GM18507 (cell line): ENCODE data around the gene PALD1.

ENCODE experiments used
- DNase-seq: peaks from one replicate; pipeline ENCODE4 v3.0.0; 2011; ENCODE audit warnings: low read depth; ENCODE audit not compliant: insufficient read length; ENCODE audit errors: extremely low spot score
- FAIRE-seq: peaks from 2 replicates; lab custom pipeline; 2011; peaks lifted over from hg19 to GRCh38; lab: Jason Lieb, UNC

PALD1 gene

GRCh38 chr10:70529848-70530247 is 51.3 kb downstream of the PALD1 start:
- no peak for FAIRE-seq

GRCh38 chr10:70530315-70530714 is 51.7 kb downstream of the PALD1 start:
- FAIRE-seq (no peak), DNase-seq (no peak)

More at GRCh38 chr10:70529848-70530247, 51.3 kb downstream of the PALD1 start:
- no peak for DNase-seq

GRCh38 chr10:70532554-70533188 is 54.1 kb downstream of the PALD1 start:
- FAIRE-seq (no peak), DNase-seq (no peak)

- FAIRE-seq (no peak), DNase-seq (no peak)
These were observed 54.6 kb downstream of the PALD1 start for GRCh38 chr10:70533189-70533558.

GRCh38 chr10:70534281-70534680 is 55.7 kb downstream of the PALD1 start:
- FAIRE-seq: no peak
- DNase-seq: no peak

GRCh38 chr10:70535001-70535400 is 56.4 kb downstream of the PALD1 start:
- DNase-seq (no peak), FAIRE-seq (no peak)

GRCh38 chr10:70535451-70535850 is 56.9 kb downstream of the PALD1 start:
- DNase-seq (no peak), FAIRE-seq (no peak)

- no peak for DNase-seq
- no peak for FAIRE-seq
These were observed 57.8 kb downstream of the PALD1 start for GRCh38 chr10:70536196-70536861.

- FAIRE-seq (no peak), DNase-seq (no peak)
These were observed 59.0 kb downstream of the PALD1 start for GRCh38 chr10:70537398-70538194.

- no peak for FAIRE-seq
- DNase-seq: no peak
These were observed 59.6 kb downstream of the PALD1 start for GRCh38 chr10:70538195-70538520.

GRCh38 chr10:70538731-70539338 is 60.3 kb downstream of the PALD1 start:
- FAIRE-seq (no peak), DNase-seq (no peak)

- no peak for FAIRE-seq
- no peak for DNase-seq
These were observed 60.9 kb downstream of the PALD1 start for GRCh38 chr10:70539471-70539870.

GRCh38 chr10:70540089-70540788 is 61.7 kb downstream of the PALD1 start:
- peak; percentile 46 for DNase-seq
- FAIRE-seq: no peak

GRCh38 chr10:70540789-70541360 is 62.3 kb downstream of the PALD1 start:
- FAIRE-seq (no peak), DNase-seq (no peak)

- DNase-seq (no peak), FAIRE-seq (no peak)
These were observed 63.4 kb downstream of the PALD1 start for GRCh38 chr10:70541736-70542564.

- DNase-seq: no peak
- no peak for FAIRE-seq
These were observed 64.0 kb downstream of the PALD1 start for GRCh38 chr10:70542565-70542938.

- no peak for FAIRE-seq
- no peak for DNase-seq
These were observed 65.3 kb downstream of the PALD1 start for GRCh38 chr10:70543911-70544310.

- no peak for FAIRE-seq
- no peak for DNase-seq
These were observed 66.1 kb downstream of the PALD1 start for GRCh38 chr10:70544431-70545340.
